GM18867 (cell line): ENCODE results near the gene PLN.
A peak's percentile ranks its signal among the peaks of the same experiment; 100 is the strongest.

ENCODE experiments used
- ATAC-seq: cut with Tn5 transposase; IDR thresholded peaks from one replicate; pipeline ENCODE4 v1.9.1; 2021; ENCODE audit warnings: mild to moderate bottlenecking, moderate library complexity; ENCODE audit not compliant: unreplicated experiment

PLN gene

DNA sequence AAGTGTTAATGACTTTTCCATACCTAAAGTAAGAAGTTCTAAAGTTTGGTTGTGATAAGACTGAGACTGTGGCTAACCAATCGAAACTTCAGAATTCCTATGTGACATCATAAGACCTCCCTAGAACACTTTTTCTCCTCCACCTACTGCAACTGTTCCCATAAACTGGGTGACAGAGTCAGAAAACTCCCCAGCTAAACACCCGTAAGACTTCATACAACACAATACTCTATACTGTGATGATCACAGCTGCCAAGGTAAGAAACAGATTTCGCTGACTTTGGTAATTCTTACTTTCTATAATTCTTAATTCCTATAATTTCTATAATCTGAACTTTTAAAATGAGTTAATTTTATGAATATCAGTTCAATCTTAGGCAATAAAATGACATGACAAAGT lies at the start of gene PLN:
TSS of gene PLN (plus strand) at position 161 of the 400 bp plus-strand sequence. CDS start 10,626 bp downstream, outside the sequence.
- no peak for ATAC-seq

DNA sequence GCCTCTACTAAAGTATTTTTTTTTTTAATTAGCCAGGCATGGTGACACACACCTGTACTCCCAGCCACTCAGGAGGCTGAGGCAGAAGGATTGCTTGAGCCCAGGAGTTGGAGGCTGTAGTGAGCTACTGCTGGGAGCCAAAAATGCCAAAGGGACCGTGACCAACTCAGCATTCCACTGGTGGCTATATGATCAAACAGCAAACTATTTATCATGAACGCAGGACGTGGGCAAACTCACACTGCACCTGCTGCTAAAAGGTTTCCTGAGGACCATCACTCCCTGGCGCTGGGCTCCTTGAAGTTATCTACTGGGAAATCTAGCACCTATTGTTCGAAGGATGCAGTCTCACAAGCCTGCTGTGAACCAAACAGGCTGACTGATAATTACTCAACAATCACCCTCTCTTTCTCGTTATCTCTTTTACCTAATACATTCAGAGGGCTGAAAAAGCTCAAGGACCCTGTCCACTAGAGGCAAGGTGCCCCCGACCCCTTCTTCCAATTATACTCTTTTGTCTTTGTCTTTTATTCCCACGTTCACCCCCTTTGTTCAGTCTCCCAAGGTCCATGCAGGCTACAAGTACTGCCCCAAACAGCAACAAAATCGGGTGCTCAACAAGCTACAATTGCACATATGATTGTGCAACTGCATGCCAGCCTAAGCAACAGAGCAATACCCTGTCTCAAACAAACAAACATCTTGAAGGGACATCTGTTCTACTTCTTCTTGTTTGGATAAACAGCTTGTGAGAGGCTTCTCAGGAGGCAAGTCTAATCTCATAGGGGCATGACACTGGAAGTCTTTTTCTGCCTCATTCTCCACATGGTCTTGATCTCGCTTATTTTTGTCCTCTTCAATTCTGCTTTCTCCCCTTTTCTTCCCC lies 47.7 kb upstream of the PLN start:
- ATAC-seq = no peak

GRCh38 chr6:118501099-118501498 lies 47.0 kb upstream of the PLN start:
- ATAC-seq = no peak

- no peak for ATAC-seq
Measured at GRCh38 chr6:118501765-118502164, 46.3 kb upstream of the PLN start.

GRCh38 chr6:118502169-118502568 lies 45.9 kb upstream of the PLN start:
- ATAC-seq = no peak

GRCh38 chr6:118504611-118505010 lies 43.5 kb upstream of the PLN start:
- ATAC-seq = no peak

DNA sequence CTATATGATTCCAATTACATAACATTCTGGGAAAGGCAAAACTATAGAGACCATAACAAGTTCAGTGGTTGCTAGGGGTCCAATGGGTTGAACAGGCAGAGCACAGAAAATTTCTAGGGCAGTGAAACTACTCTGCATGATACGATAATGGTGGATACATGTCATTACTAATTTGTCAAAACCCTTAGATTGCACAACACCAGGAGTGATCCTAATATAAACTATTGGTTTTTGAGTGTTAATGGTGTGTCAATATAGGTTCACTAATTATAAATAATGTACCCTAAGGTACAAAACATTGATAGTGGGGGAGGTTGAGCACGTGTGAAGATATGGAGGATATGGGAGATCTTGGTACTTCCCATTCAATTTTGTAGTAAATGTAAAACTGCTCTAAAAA lies 42.4 kb upstream of the PLN start:
- no peak for ATAC-seq

DNA sequence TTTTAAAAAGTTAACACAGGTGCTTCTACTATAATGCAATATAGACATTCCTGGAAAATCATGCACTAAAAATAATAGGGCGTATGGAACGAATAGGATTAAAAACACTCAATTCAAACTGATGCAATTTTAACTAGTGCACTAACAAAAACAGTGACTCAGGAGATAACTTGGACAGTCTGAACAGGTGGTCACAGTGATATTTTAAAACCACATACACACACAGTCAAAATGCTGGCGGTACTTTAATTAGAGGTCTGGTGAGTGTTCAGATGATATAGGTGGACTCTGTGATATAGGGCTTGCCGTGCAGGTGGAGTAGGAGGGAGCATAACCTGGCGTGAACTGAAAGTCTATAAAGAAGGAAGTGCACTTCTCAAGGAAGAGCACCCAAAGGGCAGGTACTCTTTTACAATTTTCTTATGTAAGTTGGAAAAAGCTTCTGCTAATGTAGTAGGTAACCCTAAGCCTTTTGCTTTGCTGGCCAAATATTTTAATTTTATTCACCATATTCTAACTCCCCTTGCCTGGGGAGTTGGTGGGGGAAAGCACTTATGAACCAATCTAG lies 41.9 kb upstream of the PLN start:
- no peak for ATAC-seq

DNA sequence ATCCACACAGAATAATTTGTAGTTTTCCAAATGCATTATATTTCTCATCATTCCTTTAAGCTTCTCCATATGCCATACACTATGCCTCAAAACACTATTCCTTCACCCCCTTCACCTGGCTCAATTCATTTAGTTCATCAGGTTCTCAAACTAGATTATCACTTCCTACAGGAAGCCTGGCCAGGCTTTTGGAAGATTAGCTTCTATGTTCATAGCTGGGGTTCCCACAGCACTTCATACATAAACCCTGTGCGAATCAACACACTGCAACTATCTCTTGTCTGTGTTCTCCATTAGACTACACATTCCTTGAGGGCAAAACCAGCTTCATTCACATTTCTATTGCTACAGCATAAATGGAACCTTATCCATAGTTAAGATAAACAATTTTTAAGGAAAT lies 40.5 kb upstream of the PLN start:
- no peak for ATAC-seq

DNA sequence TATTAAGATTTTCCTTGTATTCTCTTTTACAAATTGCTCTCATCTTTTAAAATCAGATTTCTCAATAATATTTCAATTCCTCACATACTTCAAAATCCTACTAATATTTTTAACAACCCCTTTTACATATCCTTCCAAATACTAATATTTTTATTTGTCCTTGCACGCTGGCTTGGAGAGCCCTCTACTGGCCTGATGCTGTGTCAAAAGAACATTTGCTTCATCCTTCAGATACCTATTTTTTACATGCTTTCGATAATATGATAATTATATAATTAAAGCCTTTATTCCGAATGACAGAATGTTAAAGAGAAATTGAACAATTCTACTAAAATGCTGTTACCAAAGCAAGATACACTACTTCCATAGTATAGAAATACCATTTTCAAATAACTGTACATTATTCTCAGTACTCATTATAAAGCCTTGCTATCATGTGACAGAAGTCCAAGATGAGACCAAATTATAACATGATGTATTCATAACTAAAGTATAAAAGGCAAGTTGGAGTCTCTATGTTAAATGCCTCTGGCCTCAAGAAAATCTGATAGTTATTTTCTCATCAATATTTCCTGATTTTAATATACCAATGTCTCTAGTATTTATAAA lies 39.0 kb upstream of the PLN start:
- peak; percentile 49 for ATAC-seq

- no peak for ATAC-seq
Measured at GRCh38 chr6:118511930-118512715, 36.0 kb upstream of the PLN start.

DNA sequence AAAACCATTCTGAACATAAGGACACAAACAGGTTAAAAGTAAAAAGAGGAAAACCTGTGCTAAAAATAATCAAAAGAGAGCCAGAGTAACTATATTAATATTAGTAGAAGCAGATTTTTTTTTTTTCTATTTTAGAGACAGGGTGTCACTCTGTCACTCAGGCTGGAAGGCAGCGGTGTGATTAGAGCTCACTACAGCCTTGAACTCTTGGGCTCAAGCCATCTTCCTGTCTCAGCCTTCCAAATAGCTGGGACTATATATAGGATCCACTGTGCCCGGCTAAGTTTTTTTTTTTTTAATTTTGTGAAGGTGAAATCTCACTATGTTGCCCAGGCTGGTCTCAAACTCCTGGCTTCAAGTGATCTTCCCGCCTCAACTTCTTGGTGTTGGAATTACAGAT lies 33.4 kb upstream of the PLN start:
- ATAC-seq = no peak

GRCh38 chr6:118522422-118522821 lies 25.7 kb upstream of the PLN start:
- ATAC-seq = no peak

DNA sequence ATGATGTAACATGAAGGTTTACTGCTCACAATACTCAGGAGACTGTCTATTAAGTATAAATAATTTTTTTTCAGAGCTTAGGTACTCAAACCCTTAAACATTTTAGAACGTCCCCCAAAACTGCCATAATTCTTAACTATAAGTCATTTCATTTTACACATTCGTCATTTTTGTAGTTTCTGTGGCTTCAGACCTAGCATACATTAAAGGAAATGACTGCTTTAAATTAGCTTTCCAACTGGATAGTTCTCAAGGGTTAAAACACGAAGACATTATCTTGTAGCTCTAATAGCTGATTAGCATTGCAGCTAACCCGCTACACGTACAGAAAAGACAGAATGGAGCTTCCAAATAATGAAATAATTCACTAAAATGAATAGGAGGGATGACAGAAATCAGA lies 24.9 kb upstream of the PLN start:
- peak; percentile 62 for ATAC-seq

DNA sequence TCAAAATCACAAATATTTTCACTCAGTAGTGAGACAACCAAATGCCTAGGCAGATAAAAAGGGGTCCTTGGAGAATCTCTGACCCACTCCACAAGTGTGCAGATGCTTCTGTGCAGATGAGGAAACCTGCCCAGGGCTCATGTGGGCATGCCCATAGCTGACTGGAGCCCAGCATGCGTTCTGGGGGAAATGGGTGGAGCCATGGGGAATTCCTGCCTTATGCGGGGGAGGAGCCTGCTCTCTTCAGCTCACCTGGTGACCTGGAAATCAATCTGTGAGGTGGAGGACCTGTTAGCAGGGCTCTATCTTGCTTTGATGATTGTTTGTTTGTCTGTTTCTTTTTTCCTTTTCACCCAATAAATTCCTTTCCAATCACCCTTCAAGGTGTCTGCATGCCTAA lies 23.4 kb upstream of the PLN start:
- no peak for ATAC-seq

- ATAC-seq = no peak
Measured at GRCh38 chr6:118525913-118526780, 21.9 kb upstream of the PLN start.

- ATAC-seq = no peak
Measured at GRCh38 chr6:118528129-118528528, 20.0 kb upstream of the PLN start.

- ATAC-seq = no peak
Measured at GRCh38 chr6:118529756-118530155, 18.3 kb upstream of the PLN start.

GRCh38 chr6:118530942-118531341 lies 17.2 kb upstream of the PLN start:
- no peak for ATAC-seq

GRCh38 chr6:118535176-118535844 lies 12.8 kb upstream of the PLN start:
- no peak for ATAC-seq
